PFSK-1 (cell line): ENCODE data around the gene SETD4.

Experiments used
- FOXP2 ChIP-seq: optimal IDR thresholded peaks from 2 replicates; pipeline ENCODE3; 2011; ENCODE audit warnings: borderline replicate concordance, control low read depth, inconsistent platforms; ENCODE audit not compliant: insufficient read depth; ENCODE audit errors: extremely low read length, extremely low read depth
- POLR2AphosphoS5 ChIP-seq: IDR thresholded peaks from 2 replicates; pipeline ENCODE4 v1.6.1; 2012; ENCODE audit warnings: low read depth, mild to moderate bottlenecking, control low read depth, low read length, moderate library complexity
- REST ChIP-seq, 2 experiments: IDR thresholded peaks; 2 replicates each; pipeline versions ENCODE4 v1.6.1 to v1.8.0; 2011 to 2012; ENCODE audit warnings: low read depth in 2 of 2, low read length in 2 of 2, control low read depth in 1 of 2, inconsistent platforms in 1 of 2, mild to moderate bottlenecking in 1 of 2, moderate library complexity in 1 of 2; ENCODE audit not compliant: insufficient read depth in 1 of 2
- SIN3A ChIP-seq: IDR thresholded peaks from 2 replicates; pipeline ENCODE4 v1.6.1; 2012; ENCODE audit warnings: mild to moderate bottlenecking, low read length, moderate library complexity, borderline replicate concordance; ENCODE audit not compliant: insufficient read depth
- TAF1 ChIP-seq: IDR thresholded peaks from 2 replicates; pipeline ENCODE4 v1.6.1; 2012; ENCODE audit warnings: low read length, control low read depth, borderline replicate concordance; ENCODE audit not compliant: insufficient read depth

The SETD4 gene

GRCh38 chr21:36003776-36004175, 56.5 kb downstream of the SETD4 start:
- TF ChIP-seq POLR2AphosphoS5 (no peak), TAF1 (no peak), SIN3A (no peak), FOXP2 (no peak), REST (IDR thresholded peaks at IDR 0.05; ENCODE audit: insufficient read depth in 1 of 2, low read depth in 2 of 2, low read length in 2 of 2) (no peak)

GRCh38 chr21:35996217-35996616, 64.1 kb downstream of the SETD4 start:
- TF ChIP-seq FOXP2 = no peak
- no peak for TF ChIP-seq POLR2AphosphoS5
- no peak for TF ChIP-seq REST (IDR thresholded peaks at IDR 0.05; ENCODE audit: insufficient read depth in 1 of 2, low read depth in 2 of 2, low read length in 2 of 2)
- no peak for TF ChIP-seq SIN3A
- no peak for TF ChIP-seq TAF1

GRCh38 chr21:35995522-35996088, 64.7 kb downstream of the SETD4 start:
- TF ChIP-seq FOXP2 (no peak), TAF1 (no peak), REST (IDR thresholded peaks at IDR 0.05; ENCODE audit: insufficient read depth in 1 of 2, low read depth in 2 of 2, low read length in 2 of 2) (no peak), SIN3A (no peak)

- no peak for TF ChIP-seq SIN3A
- TF ChIP-seq POLR2AphosphoS5 = no peak
- TF ChIP-seq REST (IDR thresholded peaks at IDR 0.05; ENCODE audit: insufficient read depth in 1 of 2, low read depth in 2 of 2, low read length in 2 of 2) = no peak
- no peak for TF ChIP-seq TAF1
- TF ChIP-seq FOXP2 = no peak
These were observed 65.7 kb downstream of the SETD4 start for GRCh38 chr21:35994613-35995012.

GRCh38 chr21:35993875-35994490, 66.3 kb downstream of the SETD4 start:
- TF ChIP-seq FOXP2 (no peak), REST (IDR thresholded peaks at IDR 0.05; ENCODE audit: insufficient read depth in 1 of 2, low read depth in 2 of 2, low read length in 2 of 2) (no peak), TAF1 (no peak), SIN3A (no peak), POLR2AphosphoS5 (no peak)
